ENCODE data around the gene FGF14. TPM values are rescaled to one million over a fixed set of nuclear protein-coding genes. Genes with fewer than 3 reads are reported as not detected.

Gene FGF14
- total RNA-seq, 1 donor from 2014 or later: 0.22 TPM

GRCh38 chr13:101714195-101714594 lies 687.7 kb downstream of the FGF14 start:
- Mint-ChIP-seq H3K36me3 (ENCODE audit: low read depth) (peaks cover 52% of the 10 kb centered on the region), H3K4me3 (ENCODE audit: unreplicated experiment) (no peak overlapping the region), H3K27ac (ENCODE audit: unreplicated experiment) (no peak overlapping the region), H3K9me3 (ENCODE audit: low read depth) (no peaks in the 10 kb centered on the region), H3K27me3 (ENCODE audit: low read depth) (no peaks in the 10 kb centered on the region), H3K4me1 (ENCODE audit: low read depth) (peaks cover 33% of the 10 kb centered on the region)
- no peak for TF ChIP-seq CTCF (IDR thresholded peaks at IDR 0.05)
- no peak for DNase-seq (ENCODE audit: low spot score)

GRCh38 chr13:101712026-101712348 lies 689.9 kb downstream of the FGF14 start:
- H3K9me3 Mint-ChIP-seq (ENCODE audit: low read depth): no peaks in the 10 kb centered on the region
- H3K27ac Mint-ChIP-seq (ENCODE audit: unreplicated experiment): peak overlapping the region; percentile 66
- peaks cover 52% of the 10 kb centered on the region for H3K36me3 Mint-ChIP-seq (ENCODE audit: low read depth)
- no peak for DNase-seq (ENCODE audit: low spot score)
- H3K4me3 Mint-ChIP-seq (ENCODE audit: unreplicated experiment): no peak overlapping the region
- peaks cover 27% of the 10 kb centered on the region for H3K4me1 Mint-ChIP-seq (ENCODE audit: low read depth)
- no peaks in the 10 kb centered on the region for H3K27me3 Mint-ChIP-seq (ENCODE audit: low read depth)
- no peak for TF ChIP-seq CTCF (IDR thresholded peaks at IDR 0.05)

- TF ChIP-seq CTCF (IDR thresholded peaks at IDR 0.05): no peak
- Mint-ChIP-seq H3K4me1 (ENCODE audit: low read depth) (peaks cover 32% of the 10 kb centered on the region), H3K36me3 (ENCODE audit: low read depth) (peaks cover 55% of the 10 kb centered on the region), H3K27me3 (ENCODE audit: low read depth) (no peaks in the 10 kb centered on the region), H3K9me3 (ENCODE audit: low read depth) (no peaks in the 10 kb centered on the region), H3K27ac (ENCODE audit: unreplicated experiment) (peak overlapping the region; percentile 18), H3K4me3 (ENCODE audit: unreplicated experiment) (no peak overlapping the region)
- DNase-seq (ENCODE audit: low spot score): no peak
These were observed 690.4 kb downstream of the FGF14 start for GRCh38 chr13:101711307-101712025.

GRCh38 chr13:101709952-101710351 lies 691.9 kb downstream of the FGF14 start:
- H3K27me3 Mint-ChIP-seq (ENCODE audit: low read depth): no peaks in the 10 kb centered on the region
- H3K4me1 Mint-ChIP-seq (ENCODE audit: low read depth): peaks cover 44% of the 10 kb centered on the region
- H3K4me3 Mint-ChIP-seq (ENCODE audit: unreplicated experiment): no peak overlapping the region
- H3K36me3 Mint-ChIP-seq (ENCODE audit: low read depth): peaks cover 47% of the 10 kb centered on the region
- H3K9me3 Mint-ChIP-seq (ENCODE audit: low read depth): no peaks in the 10 kb centered on the region
- TF ChIP-seq CTCF (IDR thresholded peaks at IDR 0.05): no peak
- peak overlapping the region; percentile 43 for H3K27ac Mint-ChIP-seq (ENCODE audit: unreplicated experiment)
- no peak for DNase-seq (ENCODE audit: low spot score)

GRCh38 chr13:101708115-101708514 lies 693.7 kb downstream of the FGF14 start:
- no peak for TF ChIP-seq CTCF (IDR thresholded peaks at IDR 0.05)
- Mint-ChIP-seq H3K36me3 (ENCODE audit: low read depth) (peaks cover 45% of the 10 kb centered on the region), H3K4me3 (ENCODE audit: unreplicated experiment) (no peak overlapping the region), H3K9me3 (ENCODE audit: low read depth) (no peaks in the 10 kb centered on the region), H3K27me3 (ENCODE audit: low read depth) (no peaks in the 10 kb centered on the region), H3K4me1 (ENCODE audit: low read depth) (peaks cover 58% of the 10 kb centered on the region), H3K27ac (ENCODE audit: unreplicated experiment) (peak overlapping the region; percentile 68)
- DNase-seq (ENCODE audit: low spot score): no peak

All from chondrocyte (in vitro differentiated cells).